ENCODE measurements around the gene TAGLN2. TPM values are rescaled to one million over a fixed set of nuclear protein-coding genes. Genes with fewer than 3 reads are reported as not detected.

TAGLN2 gene
- total and polyA plus RNA-seq, 9 of the 15 experiments (the other 6 are each of a cell fraction or from before 2014, with no cell fraction given), result 192 to 683 (median 455) TPM

DNA sequence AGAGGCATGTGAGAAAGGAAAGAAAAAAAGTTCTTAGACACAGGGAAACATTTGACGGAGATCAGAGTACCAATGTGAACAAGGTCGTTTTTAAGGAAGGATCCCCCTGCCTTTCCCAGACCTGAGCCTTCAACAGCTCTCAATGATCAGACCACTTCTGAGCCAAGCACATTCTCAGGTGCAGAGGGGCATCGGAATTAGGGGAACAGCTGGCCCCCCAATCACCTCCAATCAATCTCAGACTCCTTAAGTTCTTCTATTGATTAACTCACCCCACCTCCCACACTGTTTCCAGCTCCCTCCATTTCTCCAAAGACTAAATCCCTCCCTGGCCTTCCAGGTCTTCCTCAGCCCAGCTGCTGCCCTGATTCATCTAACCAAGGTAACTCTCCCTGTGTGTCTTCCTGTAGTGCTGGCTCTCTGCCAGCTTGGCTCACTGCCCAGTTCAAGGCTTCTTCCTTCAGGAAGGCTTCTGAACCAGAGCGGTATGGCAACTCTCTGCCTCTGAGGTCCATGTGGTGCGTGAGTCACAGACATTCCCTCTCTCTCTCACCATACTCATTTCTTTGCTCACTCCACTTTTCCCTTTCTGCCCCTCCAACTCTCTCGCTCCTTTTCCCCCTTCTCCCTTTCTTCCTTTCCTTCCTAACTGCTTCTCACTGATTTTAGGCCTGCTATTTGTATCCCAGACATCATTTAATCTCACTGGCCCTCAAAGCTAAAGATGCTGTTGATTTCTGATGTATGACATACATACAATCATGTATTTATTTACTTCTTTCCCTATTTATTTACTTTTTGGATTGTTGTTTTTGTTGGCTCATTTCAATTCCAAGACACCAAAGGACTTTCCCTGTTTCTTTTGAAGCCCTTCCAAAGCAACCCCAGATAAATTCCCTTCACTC lies 43.4 kb downstream of the TAGLN2 start (continued):
- TF ChIP-seq, protein P1, sequence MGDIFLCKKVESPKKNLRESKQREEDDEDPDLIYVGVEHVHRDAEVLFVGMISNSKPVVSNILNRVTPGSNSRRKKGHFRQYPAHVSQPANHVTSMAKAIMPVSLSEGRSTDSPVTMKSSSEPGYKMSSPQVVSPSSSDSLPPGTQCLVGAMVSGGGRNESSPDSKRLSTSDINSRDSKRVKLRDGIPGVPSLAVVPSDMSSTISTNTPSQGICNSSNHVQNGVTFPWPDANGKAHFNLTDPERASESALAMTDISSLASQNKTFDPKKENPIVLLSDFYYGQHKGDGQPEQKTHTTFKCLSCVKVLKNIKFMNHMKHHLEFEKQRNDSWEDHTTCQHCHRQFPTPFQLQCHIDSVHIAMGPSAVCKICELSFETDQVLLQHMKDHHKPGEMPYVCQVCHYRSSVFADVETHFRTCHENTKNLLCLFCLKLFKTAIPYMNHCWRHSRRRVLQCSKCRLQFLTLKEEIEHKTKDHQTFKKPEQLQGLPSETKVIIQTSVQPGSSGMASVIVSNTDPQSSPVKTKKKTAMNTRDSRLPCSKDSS (IDR thresholded peaks at IDR 0.05; ENCODE audit: low read depth, partially characterized antibody), result no peak
- TF ChIP-seq JUN (IDR thresholded peaks at IDR 0.05; ENCODE audit: borderline replicate concordance, low read depth, low read length), result peak; percentile 61; the same call in 1 of the 2 replicates
- no peak for TF ChIP-seq JUN (CRISPR knock-in tag; IDR thresholded peaks at IDR 0.05; ENCODE audit: borderline replicate concordance)
- no peak for TF ChIP-seq HOXB6 (CRISPR knock-in tag; IDR thresholded peaks at IDR 0.05; ENCODE audit: borderline replicate concordance)
- TF ChIP-seq RERE (CRISPR knock-in tag; IDR thresholded peaks at IDR 0.05; ENCODE audit: borderline replicate concordance), result no peak
- no peak for TF ChIP-seq ESRRB (CRISPR knock-in tag; IDR thresholded peaks at IDR 0.05; ENCODE audit: borderline replicate concordance)
- no peak for TF ChIP-seq REST (IDR thresholded peaks at IDR 0.05; ENCODE audit: borderline replicate concordance)
- TF ChIP-seq REST (CRISPR knock-in tag; IDR thresholded peaks at IDR 0.05; ENCODE audit: low read depth), result no peak
- no peak for TF ChIP-seq E2F3 (CRISPR knock-in tag; IDR thresholded peaks at IDR 0.05)
- no peak; the same call in 1 of the 2 replicates for TF ChIP-seq SMARCC2 (IDR thresholded peaks at IDR 0.05; ENCODE audit: low read depth)
- TF ChIP-seq C11orf30 (IDR thresholded peaks at IDR 0.05; ENCODE audit: low read depth), result no peak
